ENCODE results near the gene SLC9C2.
"Not testable (repeated sequence)": the region's sequence is repeated elsewhere in the genome, so short reads cannot be mapped to it uniquely, and the experiment has no call there.

DNA sequence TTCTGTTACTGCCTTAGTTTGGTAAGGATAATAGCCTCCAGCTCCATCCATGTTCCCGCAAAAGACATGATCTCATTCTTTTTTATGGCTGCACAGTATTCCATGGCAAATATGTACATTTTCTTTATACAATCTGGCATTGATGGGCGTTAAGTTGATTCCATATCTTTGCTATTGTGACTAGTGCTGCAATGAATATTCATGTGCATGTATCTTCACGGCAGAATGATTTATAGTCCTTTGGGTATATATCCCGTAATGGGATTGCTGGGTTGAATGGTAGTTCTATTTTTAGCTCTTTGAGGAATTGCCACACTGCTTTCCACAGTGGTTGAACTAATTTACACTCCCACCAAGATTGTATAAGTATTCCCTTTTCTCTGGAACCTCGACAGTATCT is 11.7 kb downstream of the SLC9C2 start:
- TF ChIP-seq, protein P1, sequence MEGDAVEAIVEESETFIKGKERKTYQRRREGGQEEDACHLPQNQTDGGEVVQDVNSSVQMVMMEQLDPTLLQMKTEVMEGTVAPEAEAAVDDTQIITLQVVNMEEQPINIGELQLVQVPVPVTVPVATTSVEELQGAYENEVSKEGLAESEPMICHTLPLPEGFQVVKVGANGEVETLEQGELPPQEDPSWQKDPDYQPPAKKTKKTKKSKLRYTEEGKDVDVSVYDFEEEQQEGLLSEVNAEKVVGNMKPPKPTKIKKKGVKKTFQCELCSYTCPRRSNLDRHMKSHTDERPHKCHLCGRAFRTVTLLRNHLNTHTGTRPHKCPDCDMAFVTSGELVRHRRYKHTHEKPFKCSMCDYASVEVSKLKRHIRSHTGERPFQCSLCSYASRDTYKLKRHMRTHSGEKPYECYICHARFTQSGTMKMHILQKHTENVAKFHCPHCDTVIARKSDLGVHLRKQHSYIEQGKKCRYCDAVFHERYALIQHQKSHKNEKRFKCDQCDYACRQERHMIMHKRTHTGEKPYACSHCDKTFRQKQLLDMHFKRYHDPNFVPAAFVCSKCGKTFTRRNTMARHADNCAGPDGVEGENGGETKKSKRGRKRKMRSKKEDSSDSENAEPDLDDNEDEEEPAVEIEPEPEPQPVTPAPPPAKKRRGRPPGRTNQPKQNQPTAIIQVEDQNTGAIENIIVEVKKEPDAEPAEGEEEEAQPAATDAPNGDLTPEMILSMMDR (conservative IDR thresholded peaks at IDR 0.05; ENCODE audit: low read depth, low read length), result not testable (repeated sequence)
- not testable (repeated sequence) for TF ChIP-seq EZH2phosphoT487 (IDR thresholded peaks at IDR 0.05; ENCODE audit: borderline replicate concordance, low read length); EZH2 (IDR thresholded peaks at IDR 0.05; ENCODE audit: low read length, unreplicated experiment)
